ENCODE data around the gene HCN2. TPM values are rescaled to one million over a fixed set of nuclear protein-coding genes. Genes with fewer than 3 reads are reported as not detected.

Gene HCN2
- total RNA-seq, 1 donor from 2014 or later = 2.0 TPM

Other genes with a start within 250 kb of the HCN2 start
- gene MIER2, start 245.1 kb upstream of the HCN2 start, total RNA-seq = 21.0 and 38.2 TPM in 2 replicates
- gene C2CD4C, start 180.7 kb upstream of the HCN2 start, total RNA-seq = 0.44 and 0.47 TPM in 2 replicates
- gene SHC2, start 128.8 kb upstream of the HCN2 start, total RNA-seq = 34.3 and 35.1 TPM in 2 replicates
- gene MADCAM1, start 93.4 kb upstream of the HCN2 start, total RNA-seq = 0.41 TPM in 1 of 2 replicates, not detected in the other
- 72.9 and 78.5 TPM in 2 replicates for gene TPGS1, start 82.4 kb upstream of the HCN2 start, total RNA-seq
- 125 and 148 TPM in 2 replicates for gene CDC34, start 58.1 kb upstream of the HCN2 start, total RNA-seq
- gene GZMM, start 45.8 kb upstream of the HCN2 start, total RNA-seq = not detected in 2 replicates
- 775 and 881 TPM in 2 replicates for gene BSG, start 17.3 kb upstream of the HCN2 start, total RNA-seq
- 30.0 and 56.7 TPM in 2 replicates for gene POLRMT, start 43.7 kb downstream of the HCN2 start, total RNA-seq
- 0.35 TPM in 1 of 2 replicates, not detected in the other for gene FGF22, start 50.0 kb downstream of the HCN2 start, total RNA-seq
- 86.3 and 108 TPM in 2 replicates for gene RNF126, start 73.3 kb downstream of the HCN2 start, total RNA-seq
- 171 and 280 TPM in 2 replicates for gene FSTL3, start 86.5 kb downstream of the HCN2 start, total RNA-seq
- gene PRSS57, start 105.6 kb downstream of the HCN2 start, total RNA-seq = 2.2 TPM in 1 of 2 replicates, not detected in the other
- 48.9 and 52.8 TPM in 2 replicates for gene PALM, start 119.1 kb downstream of the HCN2 start, total RNA-seq
- gene MISP, start 161.2 kb downstream of the HCN2 start, total RNA-seq = 0.18 and 1.0 TPM in 2 replicates
- gene PTBP1, start 207.6 kb downstream of the HCN2 start, total RNA-seq = 252 and 331 TPM in 2 replicates
- 2.3 and 7.5 TPM in 2 replicates for gene PLPPR3, start 232.1 kb downstream of the HCN2 start, total RNA-seq
- gene AZU1, start 238.0 kb downstream of the HCN2 start, total RNA-seq = not detected in 2 replicates

Measured in glomerular endothelial cell (primary cell).